ENCODE measurements around the gene SAXO1.
A peak's percentile ranks its signal among the peaks of the same experiment; 100 is the strongest.

Gene SAXO1

GRCh38 chr9:18909140-18910018, 123.6 kb downstream of the SAXO1 start:
- no peak for DNase-seq

DNA sequence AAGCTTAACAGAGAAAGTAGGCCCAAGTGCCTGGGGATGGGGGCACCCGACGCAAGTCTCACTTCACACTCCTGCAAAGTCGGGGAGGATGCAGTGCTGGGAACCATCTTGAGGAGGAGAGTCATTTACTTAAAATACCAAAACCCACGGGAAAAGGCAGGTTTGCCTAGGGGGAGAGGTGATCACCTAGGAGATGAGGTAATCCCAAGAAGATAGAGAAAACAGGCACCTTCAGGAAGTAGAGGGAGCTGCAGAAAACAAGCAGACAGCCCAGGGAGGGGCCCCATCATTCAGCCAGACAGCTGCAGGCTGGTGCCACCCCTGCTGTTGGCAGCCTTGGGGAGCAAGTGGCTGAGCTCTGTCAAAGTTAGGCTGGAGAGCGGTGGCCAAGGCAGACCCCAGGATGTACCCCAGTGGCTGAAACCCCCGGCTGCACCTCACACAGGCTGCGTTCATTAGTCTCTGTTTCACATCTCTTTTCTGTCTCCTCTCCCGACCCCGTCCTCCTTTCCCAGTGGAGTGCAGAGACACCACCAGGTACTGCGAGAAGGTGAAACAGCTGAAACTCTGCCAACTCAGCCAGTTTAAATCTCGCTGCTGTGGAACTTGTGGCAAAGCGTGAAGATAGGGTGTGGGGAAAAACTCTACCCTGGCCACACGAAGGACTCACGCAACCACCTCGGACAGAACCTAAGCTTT, 124.9 kb downstream of the SAXO1 start:
- DNase-seq, result no peak

DNA sequence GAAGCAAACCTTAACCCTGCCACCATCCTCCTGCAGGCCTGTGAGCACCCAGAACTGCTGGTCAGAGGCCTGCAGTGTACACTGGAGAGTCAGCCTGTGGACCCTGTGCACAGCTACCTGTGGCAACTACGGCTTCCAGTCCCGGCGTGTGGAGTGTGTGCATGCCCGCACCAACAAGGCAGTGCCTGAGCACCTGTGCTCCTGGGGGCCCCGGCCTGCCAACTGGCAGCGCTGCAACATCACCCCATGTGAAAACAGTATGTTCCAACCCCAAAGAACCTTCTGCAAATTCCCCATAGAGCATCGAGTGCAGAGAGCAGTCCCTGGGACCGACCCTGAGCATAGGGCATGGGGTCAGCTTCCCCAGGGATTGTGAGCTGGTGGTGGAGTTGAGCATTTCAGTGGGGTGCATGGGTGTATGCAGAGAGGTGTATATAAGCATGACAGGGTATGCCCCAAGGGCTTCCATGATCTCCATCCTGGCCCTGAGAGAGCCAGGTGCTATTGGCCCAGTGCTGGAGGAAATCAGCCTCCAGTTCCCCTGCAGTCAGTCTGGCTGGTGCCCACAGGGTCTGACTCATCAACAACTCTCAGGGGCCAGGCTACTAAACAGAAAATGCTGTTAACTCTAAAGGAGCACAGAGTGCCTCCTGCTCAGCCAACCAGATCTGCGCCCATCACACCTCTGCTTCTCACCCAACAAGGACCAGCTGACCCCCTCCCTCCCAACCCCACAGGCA, 126.2 kb downstream of the SAXO1 start:
- no peak for DNase-seq

DNA sequence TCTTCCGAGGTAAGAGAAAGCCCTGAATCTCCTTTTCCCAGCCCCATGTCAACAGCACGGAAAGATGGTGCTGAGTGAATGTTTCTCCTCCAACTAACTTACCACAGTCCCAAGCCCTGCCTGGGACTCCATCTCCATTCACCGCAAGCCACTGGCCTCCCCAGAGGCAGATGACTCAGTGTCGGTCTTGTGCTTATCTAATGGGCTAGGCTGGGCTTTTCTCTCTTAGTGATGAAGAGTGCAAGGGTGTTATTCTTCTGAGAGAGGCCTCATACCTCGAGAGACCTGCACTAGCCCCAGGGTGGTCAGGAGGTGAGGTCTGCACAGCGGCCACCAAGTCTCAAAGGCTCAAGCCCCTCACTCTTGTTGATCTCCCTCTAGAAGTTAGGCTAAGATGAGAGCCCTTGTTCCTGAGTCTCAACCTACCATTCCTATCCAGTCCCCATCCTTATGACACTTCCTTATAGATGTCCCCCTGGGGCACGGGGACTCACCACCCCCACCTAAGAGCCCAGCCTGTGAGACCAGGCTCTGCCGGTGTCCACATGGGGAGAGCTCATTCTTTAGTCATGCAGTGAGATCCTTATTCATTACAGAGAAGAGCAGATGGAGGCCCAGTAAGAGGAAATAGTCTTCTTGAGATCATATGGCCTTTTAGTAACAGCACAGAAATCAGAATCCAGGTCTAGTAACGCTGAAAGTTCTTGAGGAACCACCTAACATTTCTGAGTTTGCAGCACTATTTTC, 127.0 kb downstream of the SAXO1 start:
- DNase-seq, result no peak

DNA sequence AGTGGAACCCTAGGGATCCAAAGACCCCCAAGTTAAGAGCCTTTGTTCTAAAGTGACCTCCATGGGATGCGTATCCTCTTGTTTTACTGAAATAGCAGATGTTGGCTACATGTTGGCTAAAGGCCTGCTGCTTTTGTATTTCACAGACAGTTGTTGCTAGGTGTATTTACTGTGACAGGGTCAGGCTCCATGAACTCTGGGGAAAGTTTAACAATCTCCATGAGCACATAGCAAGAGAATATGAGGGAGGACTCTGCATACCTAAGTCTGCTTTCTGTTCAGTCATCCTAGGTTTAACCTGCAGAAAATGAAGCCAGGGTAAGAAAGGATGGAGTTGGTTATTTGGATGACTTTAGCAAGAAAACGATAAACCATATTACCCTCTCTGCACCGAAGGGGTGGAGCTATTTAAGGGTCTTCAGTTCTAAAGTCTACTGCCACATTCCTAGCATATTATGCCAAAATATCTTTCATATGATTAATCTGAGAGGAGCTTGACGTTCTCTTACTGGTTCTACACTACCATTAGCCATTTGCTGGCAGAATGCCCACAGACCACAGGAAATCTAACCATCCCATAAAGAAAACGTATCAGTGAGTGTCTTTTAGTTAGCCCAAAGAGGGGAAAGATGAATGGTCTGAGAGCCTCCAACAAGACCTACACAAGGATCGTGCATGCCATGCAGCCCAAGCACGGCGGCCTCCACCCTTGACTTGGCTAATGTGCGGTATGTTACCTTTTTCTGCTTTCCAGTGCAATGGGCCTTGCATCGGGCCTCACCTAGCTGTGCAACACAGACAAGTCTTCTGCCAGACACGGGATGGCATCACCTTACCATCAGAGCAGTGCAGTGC, 127.8 kb downstream of the SAXO1 start:
- no peak for DNase-seq

GRCh38 chr9:18903450-18903849, 129.6 kb downstream of the SAXO1 start:
- DNase-seq, result no peak

DNA sequence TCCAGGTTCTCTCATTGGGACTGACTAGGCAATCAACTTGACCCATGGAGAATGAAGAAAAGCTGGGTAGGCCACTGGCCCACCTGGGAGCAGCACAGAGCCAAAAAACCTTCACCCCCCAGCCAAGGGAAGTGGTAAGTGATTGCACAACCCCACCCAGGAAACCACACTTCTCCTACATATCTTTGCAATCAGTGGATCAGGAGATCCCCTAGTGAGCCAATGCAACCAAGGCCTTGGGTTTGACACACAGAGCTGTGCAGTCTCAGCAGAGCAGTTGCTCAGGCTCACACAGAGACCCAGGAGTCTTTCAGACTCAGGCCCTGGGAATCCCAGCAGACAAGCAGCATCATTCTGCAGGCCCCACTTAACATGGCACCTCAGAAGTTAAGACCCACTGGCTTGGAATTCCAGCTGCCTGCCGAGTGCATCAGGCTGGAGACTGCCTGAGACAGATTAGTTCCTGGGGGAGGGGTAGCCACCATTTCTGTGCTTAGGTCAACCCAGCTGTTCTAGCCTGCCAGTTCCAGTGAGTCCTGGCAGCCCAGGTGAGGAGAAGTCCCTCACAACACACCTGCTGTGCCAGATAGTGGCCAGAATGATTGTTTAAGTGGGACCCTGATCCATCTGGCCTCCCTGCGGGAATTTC, 136.4 kb downstream of the SAXO1 start:
- peak; percentile 24 for DNase-seq

DNA sequence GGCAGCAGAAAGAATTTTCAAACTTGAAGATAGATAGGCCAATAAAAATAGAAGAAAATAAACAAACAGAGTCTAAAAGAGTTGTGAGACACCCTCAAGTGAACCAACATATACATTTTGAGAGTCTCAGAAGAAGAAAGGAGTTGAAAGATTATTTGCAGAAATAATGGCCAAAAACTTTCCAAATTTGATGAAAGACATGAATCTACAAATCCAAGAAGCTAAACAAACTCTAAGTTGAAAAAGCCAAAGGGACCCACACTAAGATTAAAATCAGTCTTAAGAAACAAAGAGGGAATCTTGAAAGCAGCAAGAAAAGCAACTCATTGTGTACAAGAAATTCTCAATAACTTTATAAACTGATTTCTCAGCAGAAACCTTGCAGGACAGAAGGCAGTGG, 137.0 kb downstream of the SAXO1 start:
- DNase-seq, result no peak

GRCh38 chr9:18893491-18893890, 139.5 kb downstream of the SAXO1 start:
- no peak for DNase-seq

- no peak for DNase-seq
Measured at GRCh38 chr9:18893046-18893445, 140.0 kb downstream of the SAXO1 start.

DNA sequence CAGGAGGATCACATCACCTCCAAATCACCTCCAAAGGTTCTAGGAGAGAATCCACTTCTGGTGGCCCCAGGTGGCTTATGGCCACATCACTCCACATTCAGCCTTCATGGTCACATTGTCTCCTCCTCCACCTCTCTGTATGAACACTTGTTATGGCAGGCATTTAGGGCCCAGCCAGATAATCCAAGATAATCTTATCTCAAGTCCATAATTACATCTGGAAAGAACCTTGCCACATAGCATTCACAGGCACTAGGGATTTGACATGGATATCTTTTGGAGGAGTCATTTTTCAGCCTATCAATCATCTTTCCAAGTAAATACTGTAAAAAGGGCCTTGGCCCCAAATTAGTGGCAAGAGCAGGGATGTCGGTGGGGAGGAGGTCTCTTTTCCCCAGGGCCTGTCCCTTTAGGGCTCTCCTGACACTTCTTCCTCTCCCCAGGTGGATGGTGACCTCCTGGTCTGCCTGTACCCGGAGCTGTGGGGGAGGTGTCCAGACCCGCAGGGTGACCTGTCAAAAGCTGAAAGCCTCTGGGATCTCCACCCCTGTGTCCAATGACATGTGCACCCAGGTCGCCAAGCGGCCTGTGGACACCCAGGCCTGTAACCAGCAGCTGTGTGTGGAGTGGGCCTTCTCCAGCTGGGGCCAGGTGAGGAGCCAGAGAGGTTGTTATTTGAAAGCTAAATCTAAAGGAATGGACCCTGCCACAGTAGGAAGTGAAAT, 140.9 kb downstream of the SAXO1 start:
- DNase-seq, result no peak

DNA sequence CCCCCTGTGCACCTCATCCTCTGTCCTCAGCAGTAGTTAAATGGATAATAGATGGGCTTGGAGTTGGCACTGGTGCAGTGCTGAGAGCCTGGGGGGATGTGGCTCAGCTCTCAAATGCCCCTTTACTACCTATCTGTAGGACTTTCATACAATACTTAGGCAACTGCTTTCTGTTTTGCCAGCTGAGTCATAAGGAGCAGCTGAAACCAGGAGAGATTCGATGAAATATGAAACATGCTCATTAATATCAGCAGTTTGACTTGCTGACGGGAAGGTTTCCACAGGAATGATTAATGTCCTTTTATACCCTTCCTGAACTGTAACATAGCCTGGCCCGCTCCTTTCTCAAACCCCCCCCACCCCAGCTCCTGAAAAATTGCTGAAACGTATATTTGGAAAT, 142.6 kb downstream of the SAXO1 start:
- DNase-seq, result no peak

DNA sequence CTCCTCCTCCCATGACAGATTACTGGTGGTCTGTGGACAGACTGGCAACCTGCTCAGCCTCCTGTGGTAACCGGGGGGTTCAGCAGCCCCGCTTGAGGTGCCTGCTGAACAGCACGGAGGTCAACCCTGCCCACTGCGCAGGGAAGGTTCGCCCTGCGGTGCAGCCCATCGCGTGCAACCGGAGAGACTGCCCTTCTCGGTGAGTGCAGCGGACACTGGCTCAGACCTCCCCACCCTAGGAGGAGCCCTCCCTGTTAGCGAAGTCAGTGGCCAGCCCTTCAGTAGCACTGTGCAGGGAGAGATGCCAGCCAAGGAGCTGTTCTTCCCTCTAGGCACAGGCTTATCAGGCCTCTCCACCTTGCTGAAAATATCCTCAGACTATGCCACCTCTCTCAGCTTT, 143.5 kb downstream of the SAXO1 start:
- no peak for DNase-seq

DNA sequence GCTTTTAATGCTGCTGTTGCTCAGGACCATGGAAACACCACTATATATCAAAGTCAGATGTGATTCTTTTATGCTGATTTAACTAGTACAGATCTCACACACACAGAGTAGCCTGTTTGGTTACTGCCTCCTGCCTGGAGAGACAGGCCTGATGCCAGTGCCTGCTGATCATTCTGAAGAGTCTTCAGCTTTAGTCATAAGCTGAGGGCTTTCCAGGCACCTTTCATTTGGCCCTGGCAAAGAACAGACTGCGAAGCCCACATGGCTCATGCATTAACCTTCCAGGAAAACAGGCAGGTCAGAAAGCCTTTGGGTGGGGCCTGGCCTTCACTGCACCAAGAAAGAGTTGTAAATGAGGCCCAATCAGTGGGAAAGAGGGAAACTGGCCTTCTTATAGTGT, 144.7 kb downstream of the SAXO1 start:
- no peak for DNase-seq

DNA sequence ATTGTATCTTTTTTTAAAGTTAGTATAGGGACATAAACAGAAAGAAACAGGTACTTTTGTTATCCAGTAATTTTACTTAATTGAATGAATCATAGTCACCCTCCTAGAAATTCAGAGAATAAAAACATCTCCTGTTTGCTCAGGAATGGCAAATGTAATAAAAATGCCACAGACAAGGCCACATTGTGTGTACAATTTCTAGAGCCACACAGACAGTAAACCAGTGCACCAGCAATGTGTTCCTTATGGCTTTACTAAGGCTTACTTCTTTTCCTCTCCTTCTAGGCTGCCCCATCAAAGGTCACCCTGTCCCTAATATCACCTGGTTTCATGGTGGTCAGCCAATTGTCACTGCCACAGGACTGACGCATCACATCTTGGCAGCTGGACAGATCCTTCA, 145.5 kb downstream of the SAXO1 start:
- DNase-seq, result no peak

GRCh38 chr9:18881758-18882157, 151.3 kb downstream of the SAXO1 start:
- no peak for DNase-seq

GRCh38 chr9:18877984-18878383, 155.0 kb downstream of the SAXO1 start:
- no peak for DNase-seq
